Smooth muscle cell (in vitro differentiated cells): Measurements from ENCODE around the gene MAML3. TPM values are rescaled to one million over a fixed set of nuclear protein-coding genes. Genes with fewer than 3 reads are reported as not detected.

Source experiments
- DNase-seq: peaks from one replicate; lab custom pipeline; 2025; ENCODE audit not compliant: unreplicated experiment; lab: John Stamatoyannopoulos, UW
- H2AFZ ChIP-seq: fragments of 200-600 bp; sonication (generic); 2 replicates; pipeline ENCODE4 v1.6.0; 2016; ENCODE audit warnings: antibody characterized with exemption, low read depth, mild to moderate bottlenecking
- H3F3A ChIP-seq: fragments of 200-600 bp; sonication (generic); 2 replicates; pipeline ENCODE4 v1.6.0; 2017; ENCODE audit warnings: antibody characterized with exemption, low read depth
- H3K27ac ChIP-seq: fragments of 200-600 bp; sonication (generic); 2 replicates; pipeline ENCODE4 v1.5.1; 2016; ENCODE audit warnings: low read depth, mild to moderate bottlenecking
- H3K27me3 ChIP-seq: fragments of 200-600 bp; sonication (generic); 2 replicates; pipeline ENCODE4 v1.6.1; 2016; ENCODE audit warnings: low read depth, mild to moderate bottlenecking
- H3K36me3 ChIP-seq: fragments of 200-600 bp; sonication (generic); 2 replicates; pipeline ENCODE4 v1.5.1; 2016; ENCODE audit warnings: low read depth
- H3K4me1 ChIP-seq: fragments of 200-600 bp; sonication (generic); 2 replicates; pipeline ENCODE4 v1.5.1; 2016; ENCODE audit warnings: low read depth
- H3K4me2 ChIP-seq: fragments of 200-600 bp; sonication (generic); 2 replicates; pipeline ENCODE4 v1.6.0; 2016; ENCODE audit warnings: mild to moderate bottlenecking
- H3K4me3 ChIP-seq: fragments of 200-600 bp; sonication (generic); 2 replicates; pipeline ENCODE4 v1.5.1; 2016; ENCODE audit warnings: mild to moderate bottlenecking
- H3K79me2 ChIP-seq: fragments of 200-600 bp; sonication (generic); 2 replicates; pipeline ENCODE4 v1.6.0; 2016; ENCODE audit warnings: low read depth, mild to moderate bottlenecking
- H3K9ac ChIP-seq: fragments of 200-600 bp; sonication (generic); 2 replicates; pipeline ENCODE4 v1.6.0; 2016; ENCODE audit warnings: low read depth
- H3K9me3 ChIP-seq: fragments of 200-600 bp; sonication (generic); replicated peaks from 2 replicates; pipeline ENCODE4 v1.5.1; 2016; ENCODE audit warnings: low read depth
- H4K20me1 ChIP-seq: fragments of 200-600 bp; sonication (generic); 2 replicates; pipeline ENCODE4 v1.6.0; 2016; ENCODE audit warnings: low read depth
- WGBS: methylation state at CpG from one replicate; pipeline ENCODE4 v1.1.7; 2016; ENCODE audit warnings: low lambda C conversion rate; 5-methylcytosine and 5-hydroxymethylcytosine counted together
- polyA plus RNA-seq: library from polyadenylated mRNA; unstranded; fragments of >200 nt; fragmentation: Nextera tagmentation; extraction: Ambion mirVana; gene quantifications from 2 replicates; pipeline ENCODE4 v1.2.1, GENCODE V29; 2016
- total RNA-seq: library from RNA; depleted of rRNA; stranded (reverse); fragments of >200 nt; gene quantifications from 2 replicates; pipeline ENCODE4 v1.2.3, GENCODE V29; 2014
- TF ChIP-seq, protein P1 (sequence below): fragments of 200-600 bp; sonication (generic); IDR thresholded peaks from 2 replicates; pipeline ENCODE4 v1.5.1; 2017; ENCODE audit warnings: borderline replicate concordance, mild to moderate bottlenecking, antibody characterized with exemption; ENCODE audit not compliant: insufficient read depth, poor library complexity, severe bottlenecking

The MAML3 gene
- total and polyA plus RNA-seq, 2 experiments from 2014 or later = 4.9 to 12.6 TPM

DNA sequence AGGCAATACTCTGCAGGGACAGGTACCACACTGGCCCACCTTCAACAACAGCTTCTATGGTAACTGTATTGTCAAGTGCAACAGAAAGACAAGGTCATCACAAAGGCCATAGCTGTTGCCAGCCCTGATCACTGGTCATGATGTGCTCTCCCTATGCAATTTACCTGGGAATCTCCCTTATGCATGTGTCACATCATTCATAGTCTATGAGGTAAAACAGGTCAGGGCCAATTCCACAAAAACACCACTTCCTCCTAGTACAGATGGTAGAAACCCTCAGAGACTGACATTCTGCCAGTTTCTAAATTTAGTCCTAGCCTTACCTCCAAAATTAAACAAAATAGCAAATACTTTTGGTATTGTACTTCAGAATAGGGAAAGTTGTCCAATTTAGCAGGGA lies 355.5 kb downstream of the MAML3 start:
- no peak overlapping the region for H2AFZ ChIP-seq
- no peaks in the 10 kb centered on the region for H3K9me3 ChIP-seq
- TF ChIP-seq, protein P1, sequence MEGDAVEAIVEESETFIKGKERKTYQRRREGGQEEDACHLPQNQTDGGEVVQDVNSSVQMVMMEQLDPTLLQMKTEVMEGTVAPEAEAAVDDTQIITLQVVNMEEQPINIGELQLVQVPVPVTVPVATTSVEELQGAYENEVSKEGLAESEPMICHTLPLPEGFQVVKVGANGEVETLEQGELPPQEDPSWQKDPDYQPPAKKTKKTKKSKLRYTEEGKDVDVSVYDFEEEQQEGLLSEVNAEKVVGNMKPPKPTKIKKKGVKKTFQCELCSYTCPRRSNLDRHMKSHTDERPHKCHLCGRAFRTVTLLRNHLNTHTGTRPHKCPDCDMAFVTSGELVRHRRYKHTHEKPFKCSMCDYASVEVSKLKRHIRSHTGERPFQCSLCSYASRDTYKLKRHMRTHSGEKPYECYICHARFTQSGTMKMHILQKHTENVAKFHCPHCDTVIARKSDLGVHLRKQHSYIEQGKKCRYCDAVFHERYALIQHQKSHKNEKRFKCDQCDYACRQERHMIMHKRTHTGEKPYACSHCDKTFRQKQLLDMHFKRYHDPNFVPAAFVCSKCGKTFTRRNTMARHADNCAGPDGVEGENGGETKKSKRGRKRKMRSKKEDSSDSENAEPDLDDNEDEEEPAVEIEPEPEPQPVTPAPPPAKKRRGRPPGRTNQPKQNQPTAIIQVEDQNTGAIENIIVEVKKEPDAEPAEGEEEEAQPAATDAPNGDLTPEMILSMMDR = no peak
- no peaks in the 10 kb centered on the region for H3K36me3 ChIP-seq
- H3F3A ChIP-seq = peaks cover 18% of the 10 kb centered on the region
- H3K4me3 ChIP-seq = no peak overlapping the region
- H3K27me3 ChIP-seq = no peaks in the 10 kb centered on the region
- H3K79me2 ChIP-seq = peaks cover 9% of the 10 kb centered on the region
- H3K4me1 ChIP-seq = peaks cover 9% of the 10 kb centered on the region
- H3K27ac ChIP-seq = no peak overlapping the region
- no peak for DNase-seq
- H3K4me2 ChIP-seq = no peak overlapping the region
- H3K9ac ChIP-seq = no peak overlapping the region
- H4K20me1 ChIP-seq = peaks cover 28% of the 10 kb centered on the region

DNA sequence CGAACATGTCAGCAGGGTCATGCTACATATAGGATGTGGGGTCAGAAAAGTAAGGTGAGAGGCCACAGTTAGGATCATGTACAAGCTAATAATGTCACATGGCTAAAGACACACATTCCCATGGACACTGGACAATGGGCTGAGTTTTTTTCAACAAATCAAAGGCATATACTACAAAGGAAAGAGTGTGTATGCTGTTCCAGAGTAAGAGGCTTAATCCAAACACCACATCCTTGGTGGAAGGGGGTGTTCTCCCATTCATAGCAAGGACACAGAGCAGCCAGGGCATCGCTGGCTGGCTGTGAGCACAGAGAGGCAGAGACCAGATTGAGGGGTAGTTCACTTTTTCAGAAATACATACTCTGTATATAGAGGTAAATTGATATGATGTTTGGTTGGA lies 356.7 kb downstream of the MAML3 start:
- Histone ChIP-seq H3K36me3 (no peaks in the 10 kb centered on the region), H3K4me1 (peaks cover 9% of the 10 kb centered on the region), H3K4me3 (no peak overlapping the region), H3K27me3 (no peaks in the 10 kb centered on the region), H3K4me2 (no peak overlapping the region), H2AFZ (no peak overlapping the region), H3K9ac (no peak overlapping the region), H3K9me3 (no peaks in the 10 kb centered on the region), H4K20me1 (peaks cover 28% of the 10 kb centered on the region), H3F3A (peaks cover 18% of the 10 kb centered on the region), H3K79me2 (peaks cover under 1% of the 10 kb centered on the region), H3K27ac (no peak overlapping the region)
- TF ChIP-seq, protein P1 = no peak
- 99% methylated on average over 2 of the region's 2 CpGs for WGBS
- DNase-seq = no peak

DNA sequence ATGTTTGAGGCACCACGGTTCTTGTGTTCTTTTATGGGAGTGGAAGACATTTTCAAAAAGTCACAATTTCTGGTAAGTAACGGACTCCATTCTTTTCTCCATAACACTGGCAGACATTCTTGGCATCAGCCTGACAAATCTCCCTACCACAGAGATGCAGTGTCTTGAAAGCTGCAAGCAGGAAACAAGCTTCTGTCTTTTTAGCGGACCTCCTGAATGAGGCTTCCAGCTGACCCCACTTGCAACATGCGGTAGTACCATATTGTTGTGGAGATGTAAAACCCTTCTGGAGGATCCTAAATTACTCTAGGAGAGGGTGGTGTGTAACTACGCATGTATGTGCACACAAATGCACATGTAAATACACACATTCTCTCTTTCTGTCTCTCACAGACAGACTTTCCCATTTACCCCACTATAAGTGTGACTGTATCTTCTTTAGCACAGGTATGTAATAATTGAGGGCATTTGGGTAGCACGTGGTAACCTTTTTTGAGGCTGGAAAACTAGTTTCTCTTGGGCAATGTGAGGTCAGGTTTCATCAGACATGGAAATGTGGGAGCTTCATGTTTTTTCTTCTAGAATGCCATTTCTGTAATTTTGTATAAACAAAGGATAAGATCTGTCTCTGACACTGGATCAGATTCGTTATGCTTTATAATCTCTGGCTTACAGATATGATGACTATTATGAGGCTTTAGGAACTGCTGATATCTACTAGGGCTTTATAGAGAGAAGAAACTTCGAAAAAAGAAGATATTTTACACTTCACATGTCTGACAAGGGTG lies 358.3 kb downstream of the MAML3 start:
- no peak for DNase-seq
- 56% methylated on average over 8 of the region's 8 CpGs for WGBS

More for the DNA sequence above, 358.3 kb downstream of the MAML3 start:
- TF ChIP-seq, protein P1 = no peak
- Histone ChIP-seq H3F3A (peaks cover 18% of the 10 kb centered on the region), H4K20me1 (peaks cover 23% of the 10 kb centered on the region), H2AFZ (no peak overlapping the region), H3K9me3 (no peaks in the 10 kb centered on the region), H3K27ac (peak overlapping the region; percentile 20), H3K36me3 (no peaks in the 10 kb centered on the region), H3K4me1 (peaks cover 5% of the 10 kb centered on the region), H3K27me3 (no peaks in the 10 kb centered on the region), H3K79me2 (no peaks in the 10 kb centered on the region), H3K4me3 (no peak overlapping the region), H3K9ac (no peak overlapping the region), H3K4me2 (peak overlapping the region; percentile 9)
